ENCODE results near the gene HOPX.

Gene HOPX

DNA sequence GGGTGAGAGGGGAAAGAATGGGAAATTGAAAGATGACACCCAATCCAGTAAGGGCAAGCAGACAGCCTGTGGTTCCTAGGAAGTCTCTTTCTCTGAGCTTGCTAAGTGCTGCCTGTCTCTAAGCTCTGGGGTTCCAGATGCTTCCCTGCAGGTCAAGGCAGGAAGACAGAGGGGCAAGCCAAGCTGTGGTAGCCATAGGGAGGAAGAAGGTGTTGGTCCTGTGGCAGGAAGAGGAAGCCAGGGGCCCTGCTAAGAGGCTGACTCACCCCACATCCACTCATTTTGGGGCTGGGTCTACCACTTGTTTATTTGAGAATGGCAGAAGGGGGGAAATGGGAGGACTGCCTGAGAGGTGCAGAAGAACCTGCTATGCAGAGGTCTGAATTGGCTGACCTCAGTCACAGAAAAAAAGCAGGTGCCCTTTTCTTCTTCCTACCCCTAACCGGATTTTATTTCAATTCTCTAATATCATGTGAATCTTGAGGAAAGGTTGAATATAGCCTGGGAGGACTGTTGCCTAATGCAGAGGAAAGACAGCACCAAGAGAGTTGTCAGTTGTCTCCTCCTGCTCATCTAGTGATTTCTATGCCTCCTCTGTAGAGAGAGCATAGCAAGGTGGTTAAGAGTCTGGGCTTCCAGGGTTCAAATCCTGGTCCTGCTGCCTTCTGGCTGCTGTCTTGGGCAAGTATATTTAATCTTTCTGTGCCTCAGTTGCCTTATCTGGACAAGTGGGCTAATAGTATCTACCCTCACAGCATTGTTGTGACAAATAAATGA, 27.4 kb downstream of the HOPX start:
- peak overlapping the region; percentile 50 for H3K27ac Mint-ChIP-seq
- DNase-seq: no peak
- TF ChIP-seq, protein P1, sequence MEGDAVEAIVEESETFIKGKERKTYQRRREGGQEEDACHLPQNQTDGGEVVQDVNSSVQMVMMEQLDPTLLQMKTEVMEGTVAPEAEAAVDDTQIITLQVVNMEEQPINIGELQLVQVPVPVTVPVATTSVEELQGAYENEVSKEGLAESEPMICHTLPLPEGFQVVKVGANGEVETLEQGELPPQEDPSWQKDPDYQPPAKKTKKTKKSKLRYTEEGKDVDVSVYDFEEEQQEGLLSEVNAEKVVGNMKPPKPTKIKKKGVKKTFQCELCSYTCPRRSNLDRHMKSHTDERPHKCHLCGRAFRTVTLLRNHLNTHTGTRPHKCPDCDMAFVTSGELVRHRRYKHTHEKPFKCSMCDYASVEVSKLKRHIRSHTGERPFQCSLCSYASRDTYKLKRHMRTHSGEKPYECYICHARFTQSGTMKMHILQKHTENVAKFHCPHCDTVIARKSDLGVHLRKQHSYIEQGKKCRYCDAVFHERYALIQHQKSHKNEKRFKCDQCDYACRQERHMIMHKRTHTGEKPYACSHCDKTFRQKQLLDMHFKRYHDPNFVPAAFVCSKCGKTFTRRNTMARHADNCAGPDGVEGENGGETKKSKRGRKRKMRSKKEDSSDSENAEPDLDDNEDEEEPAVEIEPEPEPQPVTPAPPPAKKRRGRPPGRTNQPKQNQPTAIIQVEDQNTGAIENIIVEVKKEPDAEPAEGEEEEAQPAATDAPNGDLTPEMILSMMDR (IDR thresholded peaks at IDR 0.05): no peak
- no peaks in the 10 kb centered on the region for H3K9me3 Mint-ChIP-seq
- H3K4me3 Mint-ChIP-seq: no peak overlapping the region
- peaks cover 36% of the 10 kb centered on the region for H3K4me1 Mint-ChIP-seq
- no peaks in the 10 kb centered on the region for H3K36me3 Mint-ChIP-seq (ENCODE audit: low read depth)
- H3K27me3 Mint-ChIP-seq (ENCODE audit: low read depth, poor library complexity): peaks cover 69% of the 10 kb centered on the region

DNA sequence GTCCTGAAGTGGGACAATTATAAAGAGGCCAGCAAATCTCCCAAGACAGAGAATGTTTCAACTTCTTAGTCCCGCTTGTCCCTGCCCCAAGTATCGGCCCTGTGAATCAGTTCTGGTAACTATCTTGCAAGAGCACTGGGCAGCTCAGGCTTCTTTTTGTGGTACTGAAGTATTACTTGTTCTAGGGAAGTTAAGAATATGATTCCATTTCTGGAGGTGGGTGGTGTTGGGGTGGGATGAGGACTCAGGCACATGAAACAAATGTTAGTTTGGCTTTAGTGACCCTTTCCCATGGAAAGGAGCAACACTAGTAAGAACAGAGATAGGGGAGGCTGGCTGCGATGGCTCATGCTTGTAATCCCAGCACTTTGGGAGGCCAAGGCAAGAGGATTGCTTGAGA, 28.9 kb downstream of the HOPX start:
- DNase-seq: no peak
- Mint-ChIP-seq H3K36me3 (ENCODE audit: low read depth) (no peaks in the 10 kb centered on the region), H3K4me3 (no peak overlapping the region), H3K27me3 (ENCODE audit: low read depth, poor library complexity) (peaks cover 55% of the 10 kb centered on the region), H3K27ac (no peak overlapping the region), H3K4me1 (peaks cover 26% of the 10 kb centered on the region), H3K9me3 (peaks cover 2% of the 10 kb centered on the region)
- TF ChIP-seq, protein P1 (IDR thresholded peaks at IDR 0.05): no peak

DNA sequence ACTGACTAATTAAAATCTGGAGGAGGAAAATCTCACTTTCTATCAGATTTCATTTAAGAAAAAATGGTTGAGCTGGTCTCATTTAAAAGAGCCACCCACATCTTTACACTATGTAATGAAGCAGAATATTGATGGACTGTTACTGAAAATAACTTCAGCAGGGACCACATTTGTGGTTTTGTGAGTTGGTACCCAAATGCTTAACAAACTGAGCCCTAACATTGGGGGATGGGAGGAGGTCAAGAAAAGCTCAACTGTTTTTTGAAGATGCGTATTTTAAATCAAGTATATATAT, 30.1 kb downstream of the HOPX start:
- Mint-ChIP-seq H3K27ac (no peak overlapping the region), H3K36me3 (ENCODE audit: low read depth) (no peaks in the 10 kb centered on the region), H3K27me3 (ENCODE audit: low read depth, poor library complexity) (peaks cover 43% of the 10 kb centered on the region), H3K4me1 (peaks cover 20% of the 10 kb centered on the region), H3K4me3 (no peak overlapping the region), H3K9me3 (peaks cover 11% of the 10 kb centered on the region)
- TF ChIP-seq, protein P1 (IDR thresholded peaks at IDR 0.05): no peak
- DNase-seq: no peak

DNA sequence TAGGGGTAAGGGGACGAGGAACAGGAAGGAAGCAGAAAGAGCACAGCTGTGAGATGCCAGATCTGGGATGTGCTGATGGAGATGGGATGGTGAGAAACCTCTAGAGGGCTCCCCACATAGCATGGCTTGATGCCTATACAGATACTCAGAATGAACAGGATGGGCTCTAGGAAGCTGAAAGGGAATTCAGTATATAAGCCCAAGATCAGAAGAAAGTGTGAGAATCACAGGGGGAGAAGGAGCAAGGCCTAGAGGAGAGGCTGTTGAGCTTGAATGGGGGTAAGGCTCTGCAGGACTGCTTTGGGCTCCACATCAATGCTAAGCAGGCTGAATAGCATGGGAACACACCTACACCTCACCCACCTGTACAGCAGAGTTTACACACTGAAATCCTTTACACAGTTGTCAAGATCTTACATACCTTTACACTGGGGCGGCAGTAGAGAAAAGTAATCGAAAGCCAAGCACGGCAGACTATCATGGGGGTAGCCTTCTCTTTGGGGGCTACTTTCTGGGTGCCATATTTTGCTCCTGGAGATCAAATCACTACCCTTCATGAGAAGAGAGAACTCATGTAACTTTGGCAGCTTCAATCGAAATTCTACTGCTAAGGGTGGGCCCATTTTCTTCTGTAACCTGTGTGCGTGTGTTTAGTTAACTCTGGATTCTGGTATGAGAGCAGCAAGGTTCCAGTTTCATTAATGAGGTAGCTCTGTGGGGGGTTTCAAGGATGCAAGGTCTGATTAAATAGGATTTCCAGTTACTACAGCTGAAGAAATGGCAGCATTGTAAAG, 30.6 kb downstream of the HOPX start:
- H3K4me3 Mint-ChIP-seq: no peak overlapping the region
- H3K36me3 Mint-ChIP-seq (ENCODE audit: low read depth): no peaks in the 10 kb centered on the region
- H3K9me3 Mint-ChIP-seq: peaks cover 14% of the 10 kb centered on the region
- H3K27me3 Mint-ChIP-seq (ENCODE audit: low read depth, poor library complexity): peaks cover 44% of the 10 kb centered on the region
- H3K27ac Mint-ChIP-seq: no peak overlapping the region
- peaks cover 19% of the 10 kb centered on the region for H3K4me1 Mint-ChIP-seq
- TF ChIP-seq, protein P1 (IDR thresholded peaks at IDR 0.05): no peak
- DNase-seq: no peak

DNA sequence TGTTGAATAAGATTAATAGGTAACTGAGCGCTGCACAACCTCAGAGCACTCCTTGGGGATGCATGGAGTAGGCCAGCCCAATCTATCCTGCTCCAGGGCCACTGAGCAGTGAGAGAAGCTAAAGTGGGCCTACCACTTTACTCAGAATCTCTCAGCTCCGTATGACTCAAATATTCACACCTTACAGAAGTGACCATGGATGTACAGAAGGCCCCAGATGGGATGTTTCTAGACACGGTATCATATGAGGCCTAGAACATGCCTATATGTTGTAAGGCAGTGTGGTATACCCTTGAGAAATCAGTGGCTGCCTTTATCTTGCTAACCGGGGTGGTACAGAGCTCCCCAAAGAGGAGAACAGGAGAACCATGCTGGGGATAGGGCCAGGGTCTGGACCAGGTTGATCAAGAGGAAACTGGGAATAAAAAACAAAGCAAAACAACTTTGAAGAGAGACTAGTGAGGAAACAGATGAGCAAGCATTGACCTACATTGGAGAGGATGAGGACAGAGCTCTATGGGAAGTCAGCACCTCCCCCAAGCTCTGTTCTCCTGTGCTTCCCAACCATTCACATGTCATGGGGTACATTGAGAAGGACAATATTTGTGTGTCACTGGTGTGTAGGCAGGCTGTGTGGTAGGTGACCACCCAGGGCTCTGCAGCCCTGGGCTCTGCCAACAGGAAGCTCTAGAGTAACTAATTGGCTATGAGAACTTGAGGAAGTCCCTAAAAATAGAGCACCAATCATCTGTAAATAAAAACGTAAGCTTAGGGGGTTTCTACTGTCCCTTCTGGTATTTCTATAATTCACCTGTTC, 31.4 kb downstream of the HOPX start:
- Mint-ChIP-seq H3K27me3 (ENCODE audit: low read depth, poor library complexity) (peaks cover 36% of the 10 kb centered on the region), H3K27ac (no peak overlapping the region), H3K4me1 (peaks cover 11% of the 10 kb centered on the region), H3K9me3 (peaks cover 14% of the 10 kb centered on the region), H3K4me3 (no peak overlapping the region), H3K36me3 (ENCODE audit: low read depth) (no peaks in the 10 kb centered on the region)
- no peak for DNase-seq
- TF ChIP-seq, protein P1 (IDR thresholded peaks at IDR 0.05): no peak

Measured in nephron progenitor cell (in vitro differentiated cells).